OCI-LY7 (cell line): ENCODE results near the gene MRPS34.

Experiments used
- EZH2phosphoT487 ChIP-seq: fragments of 200-600 bp; sonication (generic); IDR thresholded peaks from 2 replicates; pipeline ENCODE4 v1.6.1; 2018; ENCODE audit warnings: low read depth, borderline replicate concordance, mild to moderate bottlenecking, mixed run types, antibody characterized with exemption, low read length, moderate library complexity, mixed read lengths
- TF ChIP-seq, protein P1 (sequence below): fragments of 200-600 bp; sonication (generic); conservative IDR thresholded peaks from 2 replicates; pipeline ENCODE4 v1.5.1; 2014; ENCODE audit warnings: mild to moderate bottlenecking, antibody characterized with exemption, low read length, moderate library complexity, mixed read lengths

DNA sequence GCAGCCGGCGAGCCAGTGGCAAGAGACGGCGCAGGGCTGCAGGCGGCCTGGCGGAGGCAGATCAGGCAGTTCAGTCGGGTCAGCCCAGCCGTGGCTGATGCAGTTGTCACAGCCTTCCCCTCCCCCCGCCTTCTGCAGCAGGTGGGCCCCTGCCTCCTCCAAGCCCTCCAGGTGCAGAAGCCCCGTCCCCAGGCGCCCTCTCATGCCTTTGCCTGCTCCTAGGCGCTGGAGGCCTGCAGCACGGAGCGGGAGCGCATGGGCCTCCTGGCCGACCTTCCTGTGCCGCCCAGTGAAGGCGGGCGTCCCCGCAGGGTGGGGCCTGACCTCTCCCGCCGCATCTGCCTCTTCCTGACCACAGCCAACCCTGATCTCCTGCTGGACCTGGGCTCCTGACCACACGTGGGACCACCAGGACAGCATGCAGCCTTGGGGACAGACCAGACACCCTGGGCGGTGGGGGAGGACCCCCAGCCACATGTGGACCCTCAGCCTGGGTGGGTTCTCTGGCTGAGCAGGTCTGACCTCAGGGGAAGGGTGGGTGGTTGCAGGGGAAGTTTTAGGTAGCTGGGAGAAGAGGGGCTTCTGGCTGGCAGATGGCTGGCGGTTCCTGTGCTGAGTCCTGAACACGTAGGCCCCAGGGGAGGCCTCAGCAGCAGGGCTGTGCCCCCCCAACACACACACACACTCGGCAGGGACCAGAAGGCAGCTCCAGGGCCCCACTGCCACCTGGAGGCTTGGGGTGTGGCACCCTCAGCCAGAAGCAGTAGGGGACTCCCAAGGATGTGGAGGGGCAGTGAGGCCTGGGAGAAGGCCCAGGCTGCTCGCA lies 3.1 kb upstream of the MRPS34 start:
- TF ChIP-seq, protein P1, sequence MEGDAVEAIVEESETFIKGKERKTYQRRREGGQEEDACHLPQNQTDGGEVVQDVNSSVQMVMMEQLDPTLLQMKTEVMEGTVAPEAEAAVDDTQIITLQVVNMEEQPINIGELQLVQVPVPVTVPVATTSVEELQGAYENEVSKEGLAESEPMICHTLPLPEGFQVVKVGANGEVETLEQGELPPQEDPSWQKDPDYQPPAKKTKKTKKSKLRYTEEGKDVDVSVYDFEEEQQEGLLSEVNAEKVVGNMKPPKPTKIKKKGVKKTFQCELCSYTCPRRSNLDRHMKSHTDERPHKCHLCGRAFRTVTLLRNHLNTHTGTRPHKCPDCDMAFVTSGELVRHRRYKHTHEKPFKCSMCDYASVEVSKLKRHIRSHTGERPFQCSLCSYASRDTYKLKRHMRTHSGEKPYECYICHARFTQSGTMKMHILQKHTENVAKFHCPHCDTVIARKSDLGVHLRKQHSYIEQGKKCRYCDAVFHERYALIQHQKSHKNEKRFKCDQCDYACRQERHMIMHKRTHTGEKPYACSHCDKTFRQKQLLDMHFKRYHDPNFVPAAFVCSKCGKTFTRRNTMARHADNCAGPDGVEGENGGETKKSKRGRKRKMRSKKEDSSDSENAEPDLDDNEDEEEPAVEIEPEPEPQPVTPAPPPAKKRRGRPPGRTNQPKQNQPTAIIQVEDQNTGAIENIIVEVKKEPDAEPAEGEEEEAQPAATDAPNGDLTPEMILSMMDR = no peak
- TF ChIP-seq EZH2phosphoT487 = no peak
